Activated CD8-positive, alpha-beta memory T cell treated with anti-CD3 and anti-CD28 coated beads for 1 hour (primary cell): Measurements from ENCODE around the gene IFFO2.

Experiments used
- DNase-seq, 2 donors: peaks; one replicate each; pipeline ENCODE4 v3.0.0-alpha.2; 2020; ENCODE audit warnings: low read depth in 1 of 2; ENCODE audit errors: extremely low read depth in 1 of 2

IFFO2 gene

DNA sequence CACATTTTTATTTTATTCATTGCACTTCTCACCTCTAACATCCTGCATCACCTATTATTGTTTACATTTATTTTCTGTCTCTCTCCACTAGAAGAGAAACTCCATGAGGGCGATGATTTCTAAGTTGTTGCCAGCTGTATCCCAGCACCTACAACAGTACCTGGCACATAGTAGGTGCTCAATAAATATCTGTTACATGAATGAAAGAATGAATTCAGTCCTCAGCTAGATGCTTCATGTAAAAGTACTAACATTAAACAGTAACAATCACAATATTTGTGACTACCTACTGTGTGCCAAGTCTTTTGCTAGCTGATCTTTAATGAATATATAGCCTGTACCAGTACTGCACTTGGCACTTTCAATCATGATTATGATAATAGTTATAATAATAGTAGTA, 100.0 kb downstream of the IFFO2 start:
- DNase-seq = no peak

GRCh38 chr1:18855573-18855972, 100.9 kb downstream of the IFFO2 start:
- DNase-seq = no peak

GRCh38 chr1:18854331-18855025, 102.0 kb downstream of the IFFO2 start:
- no peak for DNase-seq
